ENCODE measurements around the gene CYFIP1.

- TF ChIP-seq GATA2 (IDR thresholded peaks at IDR 0.05; ENCODE audit: low read depth, low read length) (no peak), GATA3 (IDR thresholded peaks at IDR 0.05; ENCODE audit: low read depth, low read length) (no peak)
Measured at GRCh38 chr15:22846073-22846472, 134.1 kb downstream of the CYFIP1 start.
